K562 (cell line): ENCODE measurements around the gene ATP5F1D. TPM values are rescaled to one million over a fixed set of nuclear protein-coding genes. Genes with fewer than 3 reads are reported as not detected.
A peak's percentile ranks its signal among the peaks of the same experiment; 100 is the strongest.

Source experiments
- ARID4B ChIP-seq: sonication (generic); formaldehyde crosslinking; IDR thresholded peaks from 2 replicates; pipeline ENCODE4 v1.8.0; 2022; ENCODE audit warnings: mild to moderate bottlenecking, missing genetic modification reagents
- CBFA2T3 ChIP-seq: fragments of 450-650 bp; IDR thresholded peaks from 2 replicates; pipeline ENCODE4 v1.6.1; 2017
- DDX20 ChIP-seq: fragments of 450-650 bp; IDR thresholded peaks from 2 replicates; pipeline ENCODE4 v1.6.1; 2016; ENCODE audit warnings: missing genetic modification characterization, low read depth, mild to moderate bottlenecking, missing compliant biosample characterization, moderate library complexity
- FOXM1 ChIP-seq, 2 experiments: fragments of 450-650 bp in 1 of 2; sonication (generic) in 1 of 2; formaldehyde crosslinking in 1 of 2; IDR thresholded peaks; 2 replicates each; pipeline versions ENCODE4 v1.6.1 to v1.9.0; 2017 to 2022; ENCODE audit warnings: low read depth in 2 of 2, mild to moderate bottlenecking in 2 of 2, missing genetic modification reagents in 1 of 2, moderate library complexity in 1 of 2
- GTF3C2 ChIP-seq: IDR thresholded peaks from 3 replicates; pipeline ENCODE4 v1.6.1; 2011; ENCODE audit warnings: borderline replicate concordance, mild to moderate bottlenecking, moderate library complexity; ENCODE audit not compliant: insufficient read length; ENCODE audit errors: extremely low read depth
- HMG20A ChIP-seq: fragments of 450-650 bp; formaldehyde crosslinking; conservative IDR thresholded peaks from 2 replicates; pipeline ENCODE4 v1.4.0; 2020; ENCODE audit warnings: mild to moderate bottlenecking, mixed read lengths
- IRF9 ChIP-seq: fragments of 450-650 bp; IDR thresholded peaks from 2 replicates; pipeline ENCODE4 v1.6.1; 2016; ENCODE audit warnings: missing biosample characterization, missing genetic modification characterization
- MNT ChIP-seq, 2 experiments: fragments of 450-650 bp; conservative IDR thresholded peaks; 2 replicates each; pipeline ENCODE4 v1.6.1; 2017; ENCODE audit warnings: mild to moderate bottlenecking in 2 of 2, moderate library complexity in 2 of 2
- MTF1 ChIP-seq: fragments of 250-450 bp; sonication (Bioruptor Pico); IDR thresholded peaks from 2 replicates; pipeline ENCODE4 v1.9.0; 2021; ENCODE audit warnings: moderate library complexity, mild to moderate bottlenecking, inconsistent platforms, borderline replicate concordance
- POU5F1 ChIP-seq: fragments of 150-350 bp; IDR thresholded peaks from 2 replicates; pipeline ENCODE4 v1.6.1; 2014; ENCODE audit warnings: borderline replicate concordance, low read length, low read depth, mild to moderate bottlenecking; ENCODE audit not compliant: partially characterized antibody
- PREB ChIP-seq: sonication (generic); formaldehyde crosslinking; IDR thresholded peaks from 2 replicates; pipeline ENCODE4 v1.8.1; 2023; ENCODE audit warnings: mild to moderate bottlenecking, missing genetic modification reagents
- RCOR1 ChIP-seq, 2 experiments: IDR thresholded peaks; 2 replicates each; pipeline ENCODE4 v1.6.1; 2012; ENCODE audit warnings: low read depth in 2 of 2, low read length in 2 of 2, borderline replicate concordance in 1 of 2, improper control_type of control experiment in 1 of 2
- SPI1 ChIP-seq: IDR thresholded peaks from 2 replicates; pipeline ENCODE4 v1.6.1; 2011; ENCODE audit warnings: low read depth, low read length, control low read depth, borderline replicate concordance
- STAG1 ChIP-seq: sonication (generic); formaldehyde crosslinking; IDR thresholded peaks from 2 replicates; pipeline ENCODE4 v1.5.0; 2020; ENCODE audit warnings: missing genetic modification reagents, borderline replicate concordance
- ZNF263 ChIP-seq: sonication (generic); formaldehyde crosslinking; IDR thresholded peaks from 2 replicates; pipeline ENCODE4 v1.8.0; 2022; ENCODE audit warnings: mild to moderate bottlenecking, missing genetic modification reagents, borderline replicate concordance
- polyA plus RNA-seq, 8 experiments: library from polyadenylated mRNA; depleted of rRNA in 4 of 8; stranded (reverse) in 5 of 8; unstranded in 3 of 8; fragments of >200 nt; fragmentation: Nextera tagmentation in 2 of 8; fragmentation: Illumina TruSeq in 1 of 8; extraction: Ambion mirVana in 2 of 8; extraction: Trizol in 1 of 8; gene quantifications; 2 replicates each; pipeline versions ENCODE4 v1.2.1 to v1.2.3, GENCODE V29; 2011 to 2014; ENCODE audit warnings: inconsistent platforms in 1 of 8, missing spikeins in 1 of 8
- total RNA-seq, 7 experiments: library from RNA; depleted of rRNA in 6 of 7; stranded (reverse); fragments of >200 nt in 6 of 7; fragmentation: Illumina TruSeq in 2 of 7; extraction: Trizol in 2 of 7; gene quantifications; 2 replicates each; pipeline versions ENCODE4 v1.2.1 to v1.2.3, GENCODE V29; 2011 to 2021; ENCODE audit warnings: low replicate concordance in 1 of 7

The ATP5F1D gene
- total and polyA plus RNA-seq, 9 of the 15 experiments (the other 6 are each of a cell fraction or from before 2014, with no cell fraction given): 3.9 to 409 (median 36.8) TPM

- TF ChIP-seq PREB (CRISPR knock-in tag): no peak
- no peak for TF ChIP-seq FOXM1 (IDR thresholded peaks at IDR 0.05; ENCODE audit: low read depth)
- no peak for TF ChIP-seq FOXM1 (CRISPR knock-in tag; IDR thresholded peaks at IDR 0.05; ENCODE audit: low read depth)
- TF ChIP-seq ARID4B (CRISPR knock-in tag): peak; percentile 78
- TF ChIP-seq MNT (conservative IDR thresholded peaks at IDR 0.05): peak; percentile 46 to 53; a peak in 3 of 4 replicates
- TF ChIP-seq GTF3C2: peak; percentile 76
- peak; percentile 85 for TF ChIP-seq ZNF263 (CRISPR knock-in tag)
- TF ChIP-seq HMG20A (CRISPR knock-in tag): no peak
- peak; percentile 9 for TF ChIP-seq POU5F1
- TF ChIP-seq SPI1: peak; percentile 16; the same call in 1 of the 2 replicates
- no peak for TF ChIP-seq MTF1 (CRISPR knock-in tag)
- no peak for TF ChIP-seq DDX20 (tag)
- no peak for TF ChIP-seq IRF9
- TF ChIP-seq RCOR1 (IDR thresholded peaks at IDR 0.05; ENCODE audit: borderline replicate concordance in 1 of 2, low read depth in 2 of 2, low read length in 2 of 2): peak in 1 of 2 experiments; percentile 82; a peak in 2 of 4 replicates
- TF ChIP-seq STAG1 (CRISPR knock-in tag): peak; percentile 89; the same call in 1 of the 2 replicates
- TF ChIP-seq CBFA2T3: no peak
Measured at GRCh38 chr19:1279782-1280341, 38.3 kb downstream of the ATP5F1D start (continued).
